Activated CD4-positive, alpha-beta memory T cell treated with anti-CD3 and anti-CD28 coated beads, Interleukin-2, amount 10 ng/mL, durations not matched to agents 7 days and 5 days (primary cell): ENCODE measurements around the gene FOXD4L4. TPM values are rescaled to one million over a fixed set of nuclear protein-coding genes. Genes with fewer than 3 reads are reported as not detected.
"Not testable (repeated sequence)": the region's sequence is repeated elsewhere in the genome, so short reads cannot be mapped to it uniquely, and the experiment has no call there.

Source experiments
- CTCF ChIA-PET: fragments of 350-600 bp; sonication (Branson Sonifier 250); formaldehyde crosslinking; loops from one replicate; lab custom pipeline; 2021; ENCODE audit warnings: antibody characterized with exemption, inconsistent platforms; lab: Charles Lee
- POLR2A ChIA-PET: fragments of 350-600 bp; sonication (Branson Sonifier 250); formaldehyde crosslinking; loops from one replicate; lab custom pipeline; 2021; ENCODE audit warnings: antibody characterized with exemption; lab: Charles Lee
- DNase-seq: peaks from one replicate; pipeline ENCODE4 v3.0.0-alpha.2; 2020
- H3K27ac Mint-ChIP-seq: one replicate; pipeline ENCODE4 v1.8.0; 2021; ENCODE audit warnings: mild to moderate bottlenecking, mixed read lengths
- H3K27me3 Mint-ChIP-seq: one replicate; pipeline ENCODE4 v1.8.0; 2021; ENCODE audit warnings: mixed read lengths
- H3K36me3 Mint-ChIP-seq: one replicate; pipeline ENCODE4 v1.8.0; 2021; ENCODE audit warnings: low read depth, mixed read lengths
- H3K4me1 Mint-ChIP-seq: one replicate; pipeline ENCODE4 v1.8.0; 2021; ENCODE audit warnings: mixed read lengths
- H3K4me3 Mint-ChIP-seq: one replicate; pipeline ENCODE4 v1.8.0; 2021; ENCODE audit warnings: mild to moderate bottlenecking, mixed read lengths
- H3K9me3 Mint-ChIP-seq: one replicate; pipeline ENCODE4 v1.8.0; 2021; ENCODE audit warnings: mixed read lengths
- total RNA-seq, 2 experiments: library from RNA; stranded (reverse); gene quantifications; one replicate each; pipeline ENCODE4 v1.2.3, GENCODE V29; 2021

Gene FOXD4L4
- total RNA-seq: under 1 TPM in 1 of 2 experiments, not detected in 1; 0.13 TPM

- H3K9me3 Mint-ChIP-seq, H3K36me3 Mint-ChIP-seq, POLR2A ChIA-PET, H3K27ac Mint-ChIP-seq, H3K4me1 Mint-ChIP-seq, CTCF ChIA-PET, DNase-seq, H3K4me3 Mint-ChIP-seq: not testable (repeated sequence)
- peaks cover 11% of the 10 kb centered on the region for H3K27me3 Mint-ChIP-seq
Observed at GRCh38 chr9:65737096-65737564, at the start of gene FOXD4L4. Gene FOXD4L4 (plus strand): TSS chr9:65737146. CDS start chr9:65737146, 0 bp downstream.

GRCh38 chr9:65703550-65703949 lies 33.4 kb upstream of the FOXD4L4 start:
- POLR2A ChIA-PET, H3K27ac Mint-ChIP-seq, H3K9me3 Mint-ChIP-seq, CTCF ChIA-PET, H3K27me3 Mint-ChIP-seq, H3K4me1 Mint-ChIP-seq, H3K36me3 Mint-ChIP-seq, H3K4me3 Mint-ChIP-seq, DNase-seq: not testable (repeated sequence)

GRCh38 chr9:65714445-65714844 lies 22.5 kb upstream of the FOXD4L4 start:
- CTCF ChIA-PET, H3K9me3 Mint-ChIP-seq, H3K27ac Mint-ChIP-seq, DNase-seq, H3K27me3 Mint-ChIP-seq, H3K4me1 Mint-ChIP-seq, H3K36me3 Mint-ChIP-seq, H3K4me3 Mint-ChIP-seq, POLR2A ChIA-PET: not testable (repeated sequence)

GRCh38 chr9:65738133-65738532 lies 1.2 kb downstream of the FOXD4L4 start:
- H3K4me3 Mint-ChIP-seq, DNase-seq, H3K36me3 Mint-ChIP-seq, H3K4me1 Mint-ChIP-seq, H3K9me3 Mint-ChIP-seq, POLR2A ChIA-PET, CTCF ChIA-PET, H3K27ac Mint-ChIP-seq: not testable (repeated sequence)
- H3K27me3 Mint-ChIP-seq: peaks cover 11% of the 10 kb centered on the region

Other genes starting within 250 kb of the FOXD4L4 start
- gene ZNG1E, start 61.2 kb upstream of the FOXD4L4 start, total RNA-seq: 10 to 100 TPM; 30.6 to 30.7 TPM